A172 (cell line): ENCODE data around the gene JAK1. TPM values are rescaled to one million over a fixed set of nuclear protein-coding genes. Genes with fewer than 3 reads are reported as not detected.
"Not testable (repeated sequence)": the region's sequence is repeated elsewhere in the genome, so short reads cannot be mapped to it uniquely, and the experiment has no call there.

ENCODE experiments used
- DNase-seq: peaks from one replicate; pipeline ENCODE4 v3.0.0-alpha.2; 2015; ENCODE audit warnings: low spot score
- total RNA-seq: library from RNA; depleted of rRNA; stranded (reverse); fragments of >200 nt; shearing (Covaris generic); gene quantifications from 2 replicates; pipeline ENCODE4 v1.2.3, GENCODE V29; 2014; rRNA removed

Gene JAK1
- total RNA-seq = 61.4 and 70.5 TPM in 2 replicates

GRCh38 chr1:64966158-64966971 lies at the start of gene JAK1:
Gene JAK1 (minus strand): TSS chr1:64966549. CDS start chr1:64886264, 80,285 bp downstream.
- peak; percentile 35 for DNase-seq

DNA sequence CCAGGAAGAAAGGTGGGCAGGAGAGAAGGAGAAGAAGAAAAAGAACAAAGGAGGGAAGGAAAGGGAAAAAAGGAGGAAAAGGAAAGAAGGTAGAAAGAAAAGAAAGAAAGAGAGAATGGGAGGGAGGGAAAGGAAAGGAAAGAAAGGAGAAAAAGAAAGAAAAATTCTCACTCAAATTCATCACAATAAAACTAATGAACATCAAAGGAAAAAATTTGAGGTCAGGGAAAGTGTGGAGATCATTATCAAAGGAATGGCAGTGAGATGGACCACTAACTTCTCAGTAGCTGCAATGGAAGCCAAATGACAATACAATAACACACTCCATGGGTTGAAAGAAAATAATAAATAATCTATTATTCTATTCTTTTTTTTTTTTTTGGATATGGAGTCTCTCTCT lies 48.0 kb upstream of the JAK1 start:
- no peak for DNase-seq

GRCh38 chr1:65011983-65012382 lies 45.6 kb upstream of the JAK1 start:
- no peak for DNase-seq

GRCh38 chr1:65009724-65010420 lies 43.5 kb upstream of the JAK1 start:
- peak; percentile 21 for DNase-seq

DNA sequence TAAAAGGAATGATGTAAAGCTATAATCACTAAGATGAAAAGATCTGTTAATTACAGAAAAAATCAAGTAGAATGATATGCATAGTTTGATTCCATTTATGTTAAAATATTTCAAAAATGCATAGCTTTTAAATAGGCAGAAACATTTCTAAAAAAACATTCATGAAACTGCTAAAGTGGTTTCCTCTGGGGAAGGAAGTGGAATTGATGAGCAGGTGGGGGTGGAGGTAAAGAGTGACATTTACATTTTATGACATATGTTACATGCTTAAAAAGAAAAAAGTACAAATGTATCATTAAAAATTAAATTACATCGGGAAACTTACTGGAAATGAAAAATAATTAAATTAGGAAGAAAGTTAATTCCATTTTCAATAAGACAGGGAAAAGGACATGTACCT lies 42.8 kb upstream of the JAK1 start:
- DNase-seq = no peak

DNA sequence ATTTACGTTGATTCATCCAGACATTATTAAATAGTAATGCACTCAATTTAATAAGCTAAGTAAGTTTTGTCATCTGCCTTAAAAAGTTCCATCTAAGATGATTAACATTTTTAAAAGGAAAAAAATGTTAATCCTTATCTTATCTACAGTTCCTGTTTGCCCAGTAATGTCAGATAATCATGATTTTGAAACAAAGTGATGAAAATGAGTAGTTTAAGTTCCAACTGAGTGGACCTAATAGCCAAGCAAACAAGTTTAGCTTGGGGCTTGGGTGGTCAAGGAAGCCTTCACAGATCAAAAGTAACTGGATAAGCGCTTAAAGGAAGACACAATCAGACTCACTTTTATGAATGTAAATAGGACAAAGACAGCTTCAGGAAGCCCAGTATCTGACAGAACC lies 40.5 kb upstream of the JAK1 start:
- no peak for DNase-seq

DNA sequence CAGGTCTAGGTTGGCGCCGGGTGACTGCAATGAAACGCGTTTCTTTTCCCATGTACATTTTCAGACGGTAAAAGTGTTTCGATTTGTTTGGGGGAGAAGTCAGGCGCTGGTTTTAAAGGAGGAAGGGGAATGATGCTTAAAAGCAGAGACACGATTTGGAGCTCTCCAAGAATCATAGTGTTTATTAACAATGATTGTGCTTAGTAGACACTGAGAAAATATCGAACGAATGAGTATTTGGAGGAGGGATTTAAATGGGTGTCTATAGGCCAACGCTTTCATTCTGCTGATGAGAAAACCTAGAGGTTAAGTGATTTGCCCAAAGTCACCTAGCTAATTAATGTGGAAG lies 36.9 kb upstream of the JAK1 start:
- DNase-seq = no peak

GRCh38 chr1:65002508-65003315 lies 36.4 kb upstream of the JAK1 start:
- peak; percentile 5 for DNase-seq

DNA sequence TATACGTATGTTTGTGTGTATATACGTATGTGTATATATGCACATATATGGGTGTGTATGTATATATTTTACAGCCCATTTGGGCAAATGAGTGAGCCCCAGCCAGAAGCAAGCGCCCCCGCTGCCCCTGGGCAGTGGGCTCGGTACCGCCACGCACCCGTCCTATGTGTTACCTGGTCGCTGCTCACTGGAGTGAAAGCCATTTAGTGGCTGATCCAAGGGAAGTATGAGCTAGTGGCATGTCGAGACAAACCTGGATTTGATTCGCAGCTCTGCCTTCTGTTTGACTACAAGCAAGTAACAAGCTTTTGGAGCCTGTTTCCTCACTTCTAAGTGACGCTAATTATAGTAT lies 35.8 kb upstream of the JAK1 start:
- no peak for DNase-seq

- no peak for DNase-seq
These were observed 35.0 kb upstream of the JAK1 start for GRCh38 chr1:65001231-65001792.

- DNase-seq = not testable (repeated sequence)
These were observed 32.1 kb upstream of the JAK1 start for GRCh38 chr1:64998425-64998948.

DNA sequence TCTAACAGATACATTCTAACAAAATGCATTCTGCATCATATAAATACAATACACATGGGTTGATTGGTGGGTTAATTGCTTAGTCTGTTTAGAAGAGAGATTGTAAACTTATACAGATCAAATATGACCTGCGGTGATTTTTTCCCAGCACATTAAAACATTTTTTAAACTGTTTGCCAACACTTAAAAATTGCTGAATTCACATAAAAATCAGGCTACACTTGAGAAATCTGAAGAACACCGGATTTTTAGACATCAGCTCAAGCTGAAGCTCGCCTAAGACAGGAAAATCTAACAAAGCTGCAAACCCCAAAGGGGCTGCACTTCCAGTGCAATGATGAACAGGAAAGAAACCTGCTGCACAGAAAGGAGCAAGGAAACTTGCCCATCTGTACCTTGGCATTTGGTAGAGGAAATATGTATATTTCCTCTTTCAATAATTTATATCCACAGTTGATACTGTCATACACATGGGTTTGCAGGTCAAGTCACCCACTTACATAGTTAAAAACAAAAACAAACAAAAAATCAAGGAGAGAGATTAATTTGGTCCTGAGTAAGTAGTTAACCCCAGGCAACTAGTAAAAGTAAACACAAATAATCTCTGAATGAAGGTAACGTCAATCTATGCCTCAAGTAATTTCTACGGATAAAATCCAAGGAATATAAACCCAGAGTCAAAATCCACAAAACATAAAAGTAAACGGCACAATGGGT lies 30.4 kb upstream of the JAK1 start:
- DNase-seq = no peak

- no peak for DNase-seq
These were observed 29.0 kb upstream of the JAK1 start for GRCh38 chr1:64995316-64995715.

DNA sequence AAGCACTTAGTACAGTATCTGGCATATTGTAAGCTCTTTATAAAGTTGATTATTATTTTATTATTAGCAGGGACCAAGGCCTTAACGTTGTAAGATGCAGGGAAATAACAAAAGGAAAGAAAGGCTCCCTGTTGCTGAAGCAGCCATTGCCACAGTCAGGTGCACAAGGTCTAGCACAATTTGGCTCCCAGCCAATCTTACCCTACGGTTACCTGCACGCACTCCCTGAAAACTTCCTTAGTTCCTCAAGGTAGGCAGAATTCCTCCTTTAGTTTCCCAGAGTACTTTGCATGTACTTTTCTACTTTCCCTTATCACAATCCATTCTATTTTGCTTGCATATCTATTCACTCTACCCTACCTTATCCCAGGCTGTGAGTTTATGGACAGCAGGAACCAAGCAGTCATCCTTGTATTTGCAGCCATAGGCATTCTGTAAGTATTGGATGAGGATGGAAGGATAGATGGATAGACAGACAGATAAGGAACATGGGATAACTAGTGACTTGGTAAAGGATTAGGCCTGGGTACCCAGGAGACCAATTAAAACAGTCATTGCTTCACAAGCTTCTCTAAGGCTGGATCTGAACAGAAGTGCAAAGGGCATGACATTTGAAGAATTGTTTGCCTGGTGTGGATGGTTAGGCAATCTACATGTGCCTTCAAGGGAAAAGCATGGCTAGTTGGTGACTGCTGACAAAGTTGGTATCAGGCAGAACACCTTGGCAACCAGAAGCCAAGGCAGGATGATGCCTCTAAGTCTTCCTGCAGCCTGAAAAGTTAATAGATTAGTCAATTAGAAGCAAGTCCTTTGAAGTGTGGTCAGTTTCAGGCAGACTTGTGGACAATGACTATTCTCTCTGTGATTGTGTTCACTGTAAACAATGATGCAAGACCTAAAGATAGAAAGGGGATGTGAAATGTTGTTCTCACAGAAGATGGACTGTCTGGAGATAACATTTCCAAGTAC lies 20.8 kb upstream of the JAK1 start:
- no peak for DNase-seq

GRCh38 chr1:64984737-64985136 lies 18.4 kb upstream of the JAK1 start:
- DNase-seq = peak; percentile 23

- no peak for DNase-seq
These were observed 17.8 kb upstream of the JAK1 start for GRCh38 chr1:64984106-64984505.

DNA sequence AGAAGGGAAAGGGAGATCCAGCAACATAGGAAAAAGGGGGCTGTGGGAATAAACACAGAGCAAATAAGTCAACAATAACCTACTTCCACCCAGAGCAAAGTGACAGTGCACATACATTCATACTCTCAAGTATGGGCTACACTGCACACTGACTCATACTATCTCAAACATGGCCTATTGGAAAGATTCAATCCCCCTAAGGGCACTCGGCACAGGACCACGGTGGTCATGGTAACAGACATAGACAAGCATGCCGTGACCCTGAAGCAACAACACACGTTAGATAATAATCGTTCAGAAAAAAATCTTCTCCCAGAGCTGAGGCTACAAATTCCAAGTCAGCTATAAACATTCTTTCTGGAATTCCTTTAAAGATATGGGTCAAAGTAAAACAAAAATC lies 16.8 kb upstream of the JAK1 start:
- peak; percentile 19 for DNase-seq

- DNase-seq = no peak
These were observed 15.5 kb upstream of the JAK1 start for GRCh38 chr1:64981601-64982533.
